ENCODE data around the gene WASF2. TPM values are rescaled to one million over a fixed set of nuclear protein-coding genes. Genes with fewer than 3 reads are reported as not detected.
A peak's percentile ranks its signal among the peaks of the same experiment; 100 is the strongest.

Gene WASF2
- total and polyA plus RNA-seq, 2 of the 4 experiments (the other 2 are of a cell fraction) = 7.9 to 45.4 TPM

GRCh38 chr1:27400082-27400962 is 89.6 kb downstream of the WASF2 start:
- intact Hi-C loops (cut with micrococcal nuclease) = no loop called here

More at GRCh38 chr1:27400082-27400962, 89.6 kb downstream of the WASF2 start:
- no peak overlapping the region for H3K56ac ChIP-seq (ENCODE audit: extremely low read depth, insufficient read depth, low read length)
- H3K9me3 ChIP-seq (ENCODE audit: control insufficient read depth, insufficient read depth, low read length) = no peaks in the 10 kb centered on the region
- no peak overlapping the region for H2BK5ac ChIP-seq (ENCODE audit: low read depth, low read length, poor library complexity, severe bottlenecking)
- TF ChIP-seq ELK1 (IDR thresholded peaks at IDR 0.05; ENCODE audit: borderline replicate concordance, low read depth, low read length) (no peak), BHLHE40 (IDR thresholded peaks at IDR 0.05; ENCODE audit: low read depth, low read length) (no peak), MAZ (IDR thresholded peaks at IDR 0.05; ENCODE audit: borderline replicate concordance, low read depth, low read length) (no peak), SMC3 (IDR thresholded peaks at IDR 0.05; ENCODE audit: low read depth, low read length) (no peak), RAD21 (IDR thresholded peaks at IDR 0.05; ENCODE audit: low read length) (no peak), USF2 (IDR thresholded peaks at IDR 0.05; ENCODE audit: low read depth, low read length) (no peak), POLR2A (IDR thresholded peaks at IDR 0.05; ENCODE audit: low read depth, low read length) (no peak), RCOR1 (IDR thresholded peaks at IDR 0.05; ENCODE audit: insufficient replicate concordance, low read length) (no peak), MXI1 (IDR thresholded peaks at IDR 0.05; ENCODE audit: borderline replicate concordance, low read depth, low read length) (no peak), CTCF (conservative IDR thresholded peaks at IDR 0.05; ENCODE audit: low read depth, low read length) (no peak), MAFK (IDR thresholded peaks at IDR 0.05; ENCODE audit: low read depth, low read length) (no peak), RFX5 (IDR thresholded peaks at IDR 0.05; ENCODE audit: low read depth, low read length) (no peak), CHD1 (IDR thresholded peaks at IDR 0.05; ENCODE audit: low read depth, low read length) (no peak), NFE2L2 (IDR thresholded peaks at IDR 0.05; ENCODE audit: low read depth, low read length) (no peak)
- no TSS peak for BruUV-seq (replicated peaks)
- H3K4ac ChIP-seq (ENCODE audit: low read depth, low read length) = no peak overlapping the region
- H3K36me3 ChIP-seq (ENCODE audit: control insufficient read depth, insufficient read depth, low read length) = no peaks in the 10 kb centered on the region
- WGBS, 2 experiments (ENCODE audit: extremely low coverage in 2 of 2, insufficient read length in 1 of 2) = 64% methylated on average over 7 of the region's 13 CpGs; no CpG with 5 or more reads in 1 of the 2 experiments
- peaks cover 12% of the 10 kb centered on the region; the same call in 1 of the 2 replicates for H4K20me1 ChIP-seq (ENCODE audit: insufficient read depth, low read length)
- ChIA-PET CTCF (interaction anchor here (1.3 kb wide), 1 partner anchor 156 kb away, joined by 3 read pairs; no protein-coding TSS in a partner anchor), POLR2A (ENCODE audit: unreplicated experiment) (no interaction called here)
- no peak overlapping the region for H3K4me2 ChIP-seq (ENCODE audit: low read depth, low read length)
- ATAC-seq (ENCODE audit: low read depth) (no peak), DNase-seq (no peak)
- H2AK5ac ChIP-seq (ENCODE audit: low read depth, low read length) = no peak overlapping the region
- peak overlapping the region; percentile 40 for H2AK9ac ChIP-seq (replicated peaks; ENCODE audit: low read depth, low read length, poor library complexity)
- no peak overlapping the region for H3K27ac ChIP-seq (ENCODE audit: insufficient read depth, low read length)
- H2BK15ac ChIP-seq (ENCODE audit: low read depth, low read length) = no peak overlapping the region
- no peak overlapping the region for H3K18ac ChIP-seq (ENCODE audit: low read depth, low read length)
- peak overlapping the region; percentile 39 for H2AFZ ChIP-seq (replicated peaks; ENCODE audit: low read length, poor library complexity)
- dilution Hi-C loops (cut with HindIII; ENCODE audit: low sequenced_read_pairs, unreplicated experiment) = no loop called here
- H3K9ac ChIP-seq (ENCODE audit: low read depth, low read length) = no peak overlapping the region
- no peak overlapping the region for H4K8ac ChIP-seq (ENCODE audit: low read depth in 2 of 2, low read length in 2 of 2)
- H3K4me3 ChIP-seq (ENCODE audit: insufficient read depth, low read depth, low read length) = no peak overlapping the region
- no peak overlapping the region for H4K91ac ChIP-seq (ENCODE audit: insufficient read depth, low read depth, low read length)
- H2BK20ac ChIP-seq (ENCODE audit: low read depth, low read length) = no peak overlapping the region
- peaks cover 14% of the 10 kb centered on the region for H3K9me1 ChIP-seq (ENCODE audit: insufficient read depth, low read length)
- H3K79me1 ChIP-seq (ENCODE audit: low read depth in 1 of 2, low read length in 2 of 2) = peaks cover 0 to 16% of the 10 kb centered on the region in 2 experiments; a peak in 1 of 4 replicates
- no peak overlapping the region for H2BK120ac ChIP-seq (ENCODE audit: low read depth, low read length)
- H3K23ac ChIP-seq (ENCODE audit: low read depth, low read length) = 0 out of 2 replicates have a peak overlapping the region, but pooled peaks have one; percentile 67
- H3K27me3 ChIP-seq (ENCODE audit: control insufficient read depth, insufficient read depth, low read length) = no peaks in the 10 kb centered on the region
- in situ Hi-C loops (cut with MboI; ENCODE audit: low sequenced_read_pairs) = no loop called here
- H4K5ac ChIP-seq (ENCODE audit: low read depth, low read length) = no peak overlapping the region
- no peak overlapping the region for H3K14ac ChIP-seq (replicated peaks; ENCODE audit: low read depth, low read length)
- H3K4me1 ChIP-seq (ENCODE audit: control insufficient read depth, insufficient read depth, low read length) = peaks cover 19% of the 10 kb centered on the region
